HG02759 (cell line): ENCODE data around the gene P2RY6.
A peak's percentile ranks its signal among the peaks of the same experiment; 100 is the strongest.

Experiments used
- ATAC-seq: cut with Tn5 transposase; IDR thresholded peaks from one replicate; pipeline ENCODE4 v1.9.1; 2021; ENCODE audit warnings: mild to moderate bottlenecking, moderate library complexity; ENCODE audit not compliant: unreplicated experiment

Gene P2RY6

GRCh38 chr11:73314117-73314961 lies 42.2 kb downstream of the P2RY6 start:
- no peak for ATAC-seq

- ATAC-seq: no peak
Measured at GRCh38 chr11:73315293-73316020, 43.3 kb downstream of the P2RY6 start.

GRCh38 chr11:73316422-73316821 lies 44.3 kb downstream of the P2RY6 start:
- ATAC-seq: no peak

GRCh38 chr11:73317373-73317772 lies 45.2 kb downstream of the P2RY6 start:
- no peak for ATAC-seq

DNA sequence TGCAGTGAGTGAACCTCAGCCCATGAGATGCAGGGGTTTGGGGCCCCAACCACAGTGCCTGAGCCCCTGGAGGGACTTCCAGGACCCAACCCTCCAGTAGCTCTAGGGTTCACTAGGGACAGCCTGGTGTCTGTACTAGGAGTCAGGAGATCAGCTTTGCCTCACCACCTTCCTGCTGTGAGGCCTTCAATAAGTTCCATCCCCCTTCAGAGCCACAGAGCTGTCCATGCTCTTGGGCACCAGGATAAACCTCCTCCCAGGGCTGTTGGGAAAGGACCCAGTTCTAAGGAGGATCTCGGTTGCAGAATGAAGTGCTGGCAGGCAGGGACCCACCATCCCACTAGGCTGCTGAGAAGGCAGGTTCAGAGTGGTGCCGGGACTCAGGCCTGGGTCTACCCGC lies 45.7 kb downstream of the P2RY6 start:
- no peak for ATAC-seq

DNA sequence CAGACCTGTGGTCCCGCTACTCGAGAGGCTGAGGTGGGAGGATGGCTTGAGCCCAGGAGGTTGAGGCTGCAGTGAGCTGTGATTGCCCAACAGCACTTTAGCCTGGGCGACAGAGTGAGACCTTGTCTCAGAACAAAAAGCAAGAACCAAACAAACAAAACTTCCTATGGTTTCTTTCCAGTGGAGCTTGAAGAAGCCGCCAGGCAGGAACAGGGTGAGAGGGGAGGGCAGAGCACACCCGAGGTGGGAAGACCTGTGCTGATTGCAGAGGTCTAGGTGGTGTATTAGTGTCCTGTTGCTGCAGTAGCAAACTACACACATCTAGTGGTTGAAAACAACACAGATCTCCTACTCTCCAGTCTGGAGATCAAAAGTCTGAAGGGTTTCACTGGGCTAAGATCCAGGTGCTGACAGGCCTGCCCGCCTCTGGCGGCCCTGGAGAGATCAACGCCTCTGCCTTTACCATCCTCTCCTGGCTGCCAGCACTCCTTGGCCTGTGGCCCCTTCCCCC lies 46.4 kb downstream of the P2RY6 start:
- no peak for ATAC-seq

- no peak for ATAC-seq
Measured at GRCh38 chr11:73320763-73321603, 48.8 kb downstream of the P2RY6 start.

DNA sequence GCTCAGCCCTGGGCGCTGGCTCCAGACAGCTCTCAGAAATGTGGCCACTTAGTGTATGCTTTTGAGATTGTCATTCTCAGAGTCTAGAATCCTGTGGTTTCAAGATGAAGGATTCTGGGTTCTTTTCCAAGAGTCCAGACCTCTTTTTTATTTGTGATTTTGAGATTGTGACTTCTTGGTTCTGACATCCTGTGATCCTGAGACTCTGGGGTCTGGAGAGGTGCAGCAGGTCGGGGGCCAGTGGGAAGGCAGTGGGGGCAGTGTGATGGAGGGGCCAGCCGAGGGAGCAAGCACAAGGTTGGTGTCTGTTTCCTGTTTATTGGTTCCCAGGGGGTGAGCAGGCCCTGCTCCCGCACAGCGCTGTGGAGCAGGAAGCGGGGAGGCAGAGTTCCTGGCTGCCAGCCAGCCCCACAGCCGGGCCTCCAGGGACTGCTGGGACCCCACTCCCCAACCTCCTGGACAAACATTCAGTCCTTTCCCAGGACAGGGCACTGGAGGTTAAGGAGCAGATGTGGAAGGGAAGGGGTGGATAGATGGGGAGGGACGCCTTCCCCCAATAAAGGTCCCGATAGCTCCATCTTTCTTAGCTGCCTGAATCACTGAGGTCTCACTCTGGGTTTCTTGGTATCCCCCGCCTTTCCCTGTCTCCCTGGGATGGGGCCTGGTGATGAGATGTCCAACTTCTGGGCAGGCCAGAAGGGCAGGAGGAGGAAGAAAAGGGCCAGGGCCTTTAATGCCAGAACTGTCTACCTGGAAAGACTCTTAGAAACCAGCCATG lies 49.7 kb downstream of the P2RY6 start:
- ATAC-seq: no peak

- ATAC-seq: no peak
Measured at GRCh38 chr11:73322382-73323306, 50.5 kb downstream of the P2RY6 start.

DNA sequence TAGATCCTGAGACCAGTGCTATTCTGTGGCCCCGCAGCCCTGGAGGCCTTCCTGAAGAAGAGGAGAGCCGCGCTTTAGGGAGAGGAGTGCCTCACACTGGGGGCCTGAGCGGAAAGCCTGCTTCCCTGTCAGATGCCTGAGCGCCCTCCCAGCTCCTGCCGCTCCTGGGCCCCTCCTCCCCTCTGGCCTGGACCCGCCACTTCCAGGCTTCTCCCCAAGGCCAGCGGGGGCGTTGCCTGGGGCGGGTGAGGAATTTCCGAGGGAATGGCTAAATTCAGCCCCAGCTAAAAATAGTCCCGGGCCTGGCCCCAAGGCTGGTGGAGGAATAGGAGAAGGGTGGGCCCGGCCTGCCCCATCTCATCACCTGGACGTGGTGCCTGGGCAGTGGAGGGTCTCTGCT lies 51.3 kb downstream of the P2RY6 start:
- no peak for ATAC-seq

DNA sequence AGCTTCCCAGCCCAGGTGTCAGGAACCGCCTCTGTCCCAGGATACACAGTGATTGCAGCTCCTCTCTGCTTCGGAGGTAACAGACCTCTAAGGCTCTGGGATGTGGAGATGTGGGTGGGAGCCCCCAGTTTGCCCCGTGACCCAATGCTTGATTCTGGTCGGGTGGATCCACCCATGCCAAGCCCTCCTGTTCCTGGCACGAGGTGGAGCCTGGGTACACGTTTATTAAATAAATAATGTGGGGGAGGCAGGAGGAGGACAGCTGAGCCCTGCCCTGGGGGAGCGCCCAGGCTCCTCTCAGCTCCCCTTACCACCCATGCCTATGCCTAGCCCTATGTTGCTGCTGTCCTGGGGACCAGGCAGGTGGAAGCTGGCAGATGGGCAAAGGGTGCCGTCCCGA lies 52.0 kb downstream of the P2RY6 start:
- no peak for ATAC-seq

GRCh38 chr11:73324665-73325035 lies 52.5 kb downstream of the P2RY6 start:
- peak; percentile 7 for ATAC-seq

DNA sequence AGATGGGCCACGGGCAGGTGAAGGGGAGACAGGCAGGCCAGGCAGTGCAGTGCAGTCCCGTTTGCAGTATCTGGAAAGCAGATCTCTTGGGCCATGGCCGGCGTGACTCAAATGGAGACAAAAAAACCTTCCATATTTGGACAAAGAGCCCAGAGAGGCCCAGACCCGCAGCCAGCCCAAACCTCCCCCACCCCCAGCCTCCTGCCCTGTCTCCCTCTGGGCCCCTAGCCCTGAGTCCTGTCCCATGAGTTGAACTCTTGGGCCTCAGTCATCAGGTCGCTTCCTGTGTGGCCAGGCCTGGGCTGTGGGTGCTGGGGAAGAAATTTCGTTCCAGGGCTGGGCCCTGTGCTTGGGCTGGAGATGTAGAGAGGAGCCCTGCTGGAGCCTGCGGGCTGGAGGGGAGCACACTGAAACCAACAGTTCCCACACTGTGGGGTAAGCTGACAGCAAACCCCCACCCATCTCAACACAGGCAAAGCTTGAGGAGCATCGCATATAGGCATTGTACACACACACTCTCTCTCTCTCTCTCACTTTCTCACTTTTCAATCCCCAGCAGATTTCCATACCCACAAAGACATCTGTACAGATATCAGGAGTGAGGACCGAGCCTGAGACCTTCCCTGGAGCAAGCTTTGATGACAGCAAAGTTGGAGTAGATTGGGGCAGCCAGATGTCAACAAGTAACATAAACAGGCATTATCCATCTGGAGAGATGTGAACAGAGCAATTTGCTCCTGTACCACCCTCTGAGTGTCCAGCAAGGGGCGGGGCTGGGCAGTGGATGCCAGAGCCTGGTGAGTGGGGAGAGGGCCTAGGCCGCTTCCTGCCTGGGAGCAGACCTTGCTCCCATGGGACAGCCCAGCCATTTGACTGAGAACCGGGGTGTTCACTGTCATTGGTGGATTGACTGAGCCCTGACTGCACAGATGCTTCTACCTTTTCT lies 53.2 kb downstream of the P2RY6 start:
- ATAC-seq: peak; percentile 82

DNA sequence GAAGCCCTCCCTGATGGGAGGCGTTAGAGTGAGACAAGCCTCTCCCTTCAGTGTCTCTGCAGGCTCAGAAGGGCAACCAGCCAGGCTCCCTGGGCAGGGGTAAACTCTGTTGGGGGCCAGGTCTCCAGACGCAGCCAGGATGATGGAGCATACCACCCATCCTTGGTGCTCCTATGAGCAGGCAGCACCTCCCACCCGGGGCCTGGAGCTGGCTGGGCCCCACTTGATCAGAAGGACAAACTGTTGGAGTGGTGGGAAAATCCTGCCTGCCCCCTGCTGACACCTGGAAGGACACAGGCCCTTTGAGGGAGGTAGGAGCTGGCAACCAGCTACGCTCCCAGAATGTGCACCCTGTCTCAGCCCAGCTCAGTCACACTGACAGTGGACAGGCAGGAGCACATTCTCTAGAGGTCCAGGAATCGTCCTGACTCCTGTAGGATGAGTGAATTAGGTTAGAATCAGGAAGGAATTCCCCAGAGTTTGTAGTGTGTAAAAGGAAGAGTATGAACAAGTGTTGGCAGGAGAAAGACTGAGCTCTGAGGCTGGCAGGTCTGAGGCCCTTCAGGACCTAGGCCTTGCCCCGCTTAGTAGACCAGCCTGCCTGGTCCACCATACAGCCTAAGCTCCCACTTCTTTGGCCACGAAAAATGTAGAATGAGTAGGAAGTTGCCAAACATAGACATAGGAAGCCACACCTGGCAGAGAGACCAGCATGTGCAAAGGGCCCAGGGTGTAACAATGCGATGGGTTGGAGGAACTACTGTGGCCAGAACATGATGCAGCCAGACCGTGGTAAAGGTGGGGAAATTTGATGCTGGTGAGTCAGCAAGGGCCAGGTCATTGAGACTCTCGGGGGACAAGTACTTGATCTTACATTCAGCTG lies 55.0 kb downstream of the P2RY6 start:
- ATAC-seq: no peak

GRCh38 chr11:73327812-73328364 lies 55.8 kb downstream of the P2RY6 start:
- ATAC-seq: no peak

DNA sequence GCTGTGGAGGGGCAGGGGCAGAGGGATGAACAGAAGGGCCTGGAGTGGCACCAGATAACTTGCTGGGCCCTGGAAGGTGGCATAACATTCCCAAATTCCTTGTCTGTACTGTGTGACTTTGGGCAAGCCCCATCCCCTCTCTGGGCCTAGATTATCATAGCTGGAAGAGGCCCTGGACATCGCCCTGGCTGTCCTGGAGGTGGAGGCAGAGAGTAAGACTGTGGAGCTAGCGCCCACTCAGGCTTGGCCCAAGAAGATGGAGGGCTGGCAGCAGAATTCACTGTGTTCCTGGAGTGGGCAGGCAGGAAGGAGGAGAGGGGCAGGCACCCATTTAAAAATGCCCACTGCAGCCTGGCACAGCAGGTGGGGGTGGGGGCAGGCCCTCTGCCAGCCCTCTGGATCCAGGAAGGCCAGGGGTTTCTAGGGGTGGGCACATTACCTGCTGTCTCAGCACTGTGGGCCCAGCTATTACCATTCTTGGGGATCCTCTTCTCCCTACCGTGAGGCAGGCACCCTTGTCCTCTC lies 58.5 kb downstream of the P2RY6 start:
- ATAC-seq: no peak
